Subcutaneous abdominal adipose tissue (tissue), 5 donors: Measurements from ENCODE around the gene FAU.

ENCODE experiments used
- H3K27ac ChIP-seq: one replicate; pipeline ENCODE4 v1.7.0; 2013; ENCODE audit warnings: low read depth, mild to moderate bottlenecking, inconsistent platforms, low read length, moderate library complexity
- H3K27me3 ChIP-seq, 5 donors: one replicate each; pipeline ENCODE4 v1.7.0; 2013; ENCODE audit warnings: low read length in 5 of 5, inconsistent platforms in 1 of 5; ENCODE audit not compliant: control insufficient read depth in 5 of 5, insufficient read depth in 4 of 5
- H3K36me3 ChIP-seq, 5 donors: one replicate each; pipeline ENCODE4 v1.7.0; 2013; ENCODE audit warnings: low read length in 5 of 5; ENCODE audit not compliant: control insufficient read depth in 5 of 5, insufficient read depth in 5 of 5
- H3K4me1 ChIP-seq, 5 donors: one replicate each; pipeline ENCODE4 v1.7.0; 2013; ENCODE audit warnings: low read length in 5 of 5, mild to moderate bottlenecking in 3 of 5, moderate library complexity in 1 of 5; ENCODE audit not compliant: control insufficient read depth in 5 of 5, insufficient read depth in 5 of 5
- H3K4me3 ChIP-seq, 5 donors: one replicate each; pipeline ENCODE4 v1.7.0; 2013; ENCODE audit warnings: low read length in 5 of 5, low read depth in 1 of 5
- H3K9ac ChIP-seq, 5 donors: one replicate each; pipeline ENCODE4 v1.7.0; 2013; ENCODE audit warnings: low read length in 5 of 5, mild to moderate bottlenecking in 4 of 5, moderate library complexity in 3 of 5
- H3K9me3 ChIP-seq, 5 donors: one replicate each; pipeline ENCODE4 v1.7.0; 2013; ENCODE audit warnings: low read length in 5 of 5; ENCODE audit not compliant: control insufficient read depth in 5 of 5
- donor health status: healthy.
- donor health status: healthy.
- donor health status: healthy.
- donor health status: healthy.
- donor health status: healthy.

Gene FAU

GRCh38 chr11:65136515-65137096, 14.7 kb upstream of the FAU start:
- Histone ChIP-seq H3K36me3 (peaks cover 0 to 16% (median 15%) of the 10 kb centered on the region in 5 donors), H3K9me3 (no peaks in the 10 kb centered on the region), H3K27ac (no peak overlapping the region), H3K4me3 (no peak overlapping the region), H3K4me1 (peaks cover 9 to 34% (median 31%) of the 10 kb centered on the region in 5 donors), H3K9ac (no peak overlapping the region), H3K27me3 (peaks cover 0 to 1% (median 0%) of the 10 kb centered on the region in 5 donors)

- no peaks in the 10 kb centered on the region for H3K9me3 ChIP-seq
- peak overlapping the region in 3 of 5 donors; percentile 93 to 98 (median 97) for H3K9ac ChIP-seq
- H3K27ac ChIP-seq, result peak overlapping the region; percentile 99
- peak overlapping the region; percentile 87 to 95 (median 94) for H3K4me3 ChIP-seq
- peaks cover 0 to 25% (median 24%) of the 10 kb centered on the region in 5 donors for H3K36me3 ChIP-seq
- peaks cover 9 to 34% (median 31%) of the 10 kb centered on the region in 5 donors for H3K4me1 ChIP-seq
- no peaks in the 10 kb centered on the region for H3K27me3 ChIP-seq
Observed at GRCh38 chr11:65135633-65136145, 13.8 kb upstream of the FAU start.

- H3K36me3 ChIP-seq, result peaks cover 0 to 30% (median 30%) of the 10 kb centered on the region in 5 donors
- peak overlapping the region; percentile 99 for H3K27ac ChIP-seq
- peaks cover 9 to 34% (median 31%) of the 10 kb centered on the region in 5 donors for H3K4me1 ChIP-seq
- H3K4me3 ChIP-seq, result peak overlapping the region; percentile 87 to 95 (median 94)
- no peaks in the 10 kb centered on the region for H3K9me3 ChIP-seq
- no peaks in the 10 kb centered on the region for H3K27me3 ChIP-seq
- peak overlapping the region; percentile 75 to 98 (median 97) for H3K9ac ChIP-seq
Observed at GRCh38 chr11:65134952-65135632, 13.2 kb upstream of the FAU start.

GRCh38 chr11:65134240-65134951, 12.5 kb upstream of the FAU start, which contains the start of gene SYVN1:
TSS of gene SYVN1 (minus strand) at chr11:65134519. CDS start at chr11:65133601, 918 bp downstream.
- H3K27me3 ChIP-seq, result no peaks in the 10 kb centered on the region
- H3K9ac ChIP-seq, result peak within 1 kb of the TSS; percentile 75 to 98 (median 97)
- no peaks in the 10 kb centered on the region for H3K9me3 ChIP-seq
- H3K4me3 ChIP-seq, result peak within 1 kb of the TSS; percentile 93 to 95 (median 94)
- H3K27ac ChIP-seq, result peak within 1 kb of the TSS; percentile 99
- H3K36me3 ChIP-seq, result peaks cover 0 to 37% (median 37%) of the 10 kb centered on the region in 5 donors
- peaks cover 9 to 34% (median 31%) of the 10 kb centered on the region in 5 donors for H3K4me1 ChIP-seq

GRCh38 chr11:65133724-65134123, 11.8 kb upstream of the FAU start:
- peaks cover 4 to 44% (median 43%) of the 10 kb centered on the region in 5 donors for H3K36me3 ChIP-seq
- H3K27me3 ChIP-seq, result no peaks in the 10 kb centered on the region
- H3K4me3 ChIP-seq, result peak overlapping the region; percentile 93 to 95 (median 94)
- H3K27ac ChIP-seq, result peak overlapping the region; percentile 99
- H3K9me3 ChIP-seq, result no peaks in the 10 kb centered on the region
- H3K4me1 ChIP-seq, result peaks cover 9 to 34% (median 31%) of the 10 kb centered on the region in 5 donors
- H3K9ac ChIP-seq, result peak overlapping the region; percentile 75 to 98 (median 97)

GRCh38 chr11:65132988-65133700, 11.2 kb upstream of the FAU start:
- peak overlapping the region; percentile 99 for H3K27ac ChIP-seq
- H3K9ac ChIP-seq, result peak overlapping the region; percentile 75 to 98 (median 97)
- H3K4me1 ChIP-seq, result peaks cover 9 to 34% (median 31%) of the 10 kb centered on the region in 5 donors
- no peaks in the 10 kb centered on the region for H3K9me3 ChIP-seq
- H3K27me3 ChIP-seq, result no peaks in the 10 kb centered on the region
- H3K36me3 ChIP-seq, result peaks cover 4 to 50% (median 49%) of the 10 kb centered on the region in 5 donors
- peak overlapping the region; percentile 93 to 95 (median 94) for H3K4me3 ChIP-seq

GRCh38 chr11:65132238-65132987, 10.5 kb upstream of the FAU start:
- Histone ChIP-seq H3K36me3 (peaks cover 4 to 57% (median 57%) of the 10 kb centered on the region in 5 donors), H3K4me1 (peaks cover 9 to 34% (median 31%) of the 10 kb centered on the region in 5 donors), H3K9ac (peak overlapping the region in 4 of 5 donors; percentile 17 to 98 (median 97)), H3K9me3 (no peaks in the 10 kb centered on the region), H3K27ac (peak overlapping the region; percentile 99), H3K4me3 (peak overlapping the region in 3 of 5 donors; percentile 93 to 95 (median 95)), H3K27me3 (no peaks in the 10 kb centered on the region)

GRCh38 chr11:65131895-65132237, 9.9 kb upstream of the FAU start:
- Histone ChIP-seq H3K4me3 (no peak overlapping the region), H3K9ac (no peak overlapping the region), H3K9me3 (no peaks in the 10 kb centered on the region), H3K27ac (peak overlapping the region; percentile 99), H3K4me1 (peaks cover 9 to 34% (median 32%) of the 10 kb centered on the region in 5 donors), H3K27me3 (no peaks in the 10 kb centered on the region), H3K36me3 (peaks cover 4 to 62% (median 61%) of the 10 kb centered on the region in 5 donors)

- H3K4me1 ChIP-seq, result peaks cover 9 to 35% (median 33%) of the 10 kb centered on the region in 5 donors
- H3K36me3 ChIP-seq, result peaks cover 4 to 67% (median 66%) of the 10 kb centered on the region in 5 donors
- no peak overlapping the region for H3K27ac ChIP-seq
- H3K4me3 ChIP-seq, result no peak overlapping the region
- no peak overlapping the region for H3K9ac ChIP-seq
- H3K27me3 ChIP-seq, result no peaks in the 10 kb centered on the region
- no peaks in the 10 kb centered on the region for H3K9me3 ChIP-seq
Observed at GRCh38 chr11:65131417-65131776, 9.5 kb upstream of the FAU start.
